Colonic mucosa (tissue), 4 donors: ENCODE data around the gene PLCL1. TPM values are rescaled to one million over a fixed set of nuclear protein-coding genes. Genes with fewer than 3 reads are reported as not detected.

Experiments
- DNase-seq: peaks from one replicate; pipeline ENCODE4 v3.0.0-alpha.2; 2020
- H3K27ac ChIP-seq: fragments of 200-600 bp; one replicate; pipeline ENCODE4 v1.8.0; 2021
- H3K27me3 ChIP-seq: fragments of 200-600 bp; one replicate; pipeline ENCODE4 v1.8.0; 2021
- H3K36me3 ChIP-seq: fragments of 200-600 bp; one replicate; pipeline ENCODE4 v1.8.0; 2021
- H3K4me1 ChIP-seq: fragments of 200-600 bp; one replicate; pipeline ENCODE4 v1.8.0; 2021; ENCODE audit warnings: mild to moderate bottlenecking
- H3K4me3 ChIP-seq: fragments of 200-600 bp; one replicate; pipeline ENCODE4 v1.8.0; 2021
- H3K9ac ChIP-seq, 2 donors: one replicate each; pipeline ENCODE4 v1.7.0; 2013; ENCODE audit warnings: control low read depth in 2 of 2, low read depth in 2 of 2, low read length in 2 of 2
- H3K9me3 ChIP-seq: fragments of 200-600 bp; one replicate; pipeline ENCODE4 v1.8.0; 2021
- CTCF ChIP-seq: fragments of 200-600 bp; IDR thresholded peaks from one replicate; pipeline ENCODE4 v1.8.0; 2022; ENCODE audit warnings: antibody characterized with exemption, mild to moderate bottlenecking
- intact Hi-C: fragments of 100-400 bp; cut with DNase I; formaldehyde crosslinking; loops from one replicate; pipeline ENCODE4 v1.14.1; 2022
- total RNA-seq, 2 donors: library from RNA; stranded (reverse); fragmentation: NEBNext Ultra II Directional in 1 of 2; extraction: Animal tissue kit (Norgen Biotek cat#: 25700) in 1 of 2; gene quantifications; one replicate each; pipeline ENCODE4 v1.2.1, GENCODE V29; 2021
- donor health status: healthy.
- donor health status: DM: no; HTN: no; CAD: no.
- donor health status: DM: no; HTN: no; CAD: no.

PLCL1 gene
- total RNA-seq, 2 donors from 2014 or later = 0.30 to 1.3 TPM

DNA sequence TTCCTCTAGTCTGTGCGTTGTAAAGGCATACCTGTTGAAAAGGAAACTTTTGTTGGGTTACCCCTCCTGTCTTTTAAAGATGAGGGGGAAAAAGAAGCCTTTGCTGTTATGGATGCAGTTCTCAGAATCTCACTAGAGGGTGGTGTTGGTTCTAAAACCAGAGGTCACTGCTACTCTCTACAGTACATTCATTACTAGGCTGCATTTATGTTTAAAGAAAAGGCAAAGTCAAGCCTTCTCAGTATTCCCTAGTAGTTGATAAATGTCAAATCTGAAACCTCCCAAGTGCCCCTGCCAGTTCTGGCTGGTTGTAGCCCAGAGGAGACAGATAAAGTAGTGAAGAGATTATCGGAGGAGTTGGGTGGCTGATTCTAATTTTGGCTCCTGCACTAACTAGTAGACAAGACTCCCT, 1.4 kb upstream of the PLCL1 start:
- Histone ChIP-seq H3K9me3 (no peaks in the 10 kb centered on the region), H3K27me3 (peaks cover 9% of the 10 kb centered on the region), H3K36me3 (no peaks in the 10 kb centered on the region), H3K27ac (no peak overlapping the region), H3K9ac (no peak overlapping the region), H3K4me1 (no peaks in the 10 kb centered on the region), H3K4me3 (no peak overlapping the region)
- intact Hi-C loops = loop anchor here (5.0 kb wide), 1 partner anchor 249 kb away; no protein-coding TSS in a partner anchor
- no peak for DNase-seq
- TF ChIP-seq CTCF = peak; percentile 76

DNA sequence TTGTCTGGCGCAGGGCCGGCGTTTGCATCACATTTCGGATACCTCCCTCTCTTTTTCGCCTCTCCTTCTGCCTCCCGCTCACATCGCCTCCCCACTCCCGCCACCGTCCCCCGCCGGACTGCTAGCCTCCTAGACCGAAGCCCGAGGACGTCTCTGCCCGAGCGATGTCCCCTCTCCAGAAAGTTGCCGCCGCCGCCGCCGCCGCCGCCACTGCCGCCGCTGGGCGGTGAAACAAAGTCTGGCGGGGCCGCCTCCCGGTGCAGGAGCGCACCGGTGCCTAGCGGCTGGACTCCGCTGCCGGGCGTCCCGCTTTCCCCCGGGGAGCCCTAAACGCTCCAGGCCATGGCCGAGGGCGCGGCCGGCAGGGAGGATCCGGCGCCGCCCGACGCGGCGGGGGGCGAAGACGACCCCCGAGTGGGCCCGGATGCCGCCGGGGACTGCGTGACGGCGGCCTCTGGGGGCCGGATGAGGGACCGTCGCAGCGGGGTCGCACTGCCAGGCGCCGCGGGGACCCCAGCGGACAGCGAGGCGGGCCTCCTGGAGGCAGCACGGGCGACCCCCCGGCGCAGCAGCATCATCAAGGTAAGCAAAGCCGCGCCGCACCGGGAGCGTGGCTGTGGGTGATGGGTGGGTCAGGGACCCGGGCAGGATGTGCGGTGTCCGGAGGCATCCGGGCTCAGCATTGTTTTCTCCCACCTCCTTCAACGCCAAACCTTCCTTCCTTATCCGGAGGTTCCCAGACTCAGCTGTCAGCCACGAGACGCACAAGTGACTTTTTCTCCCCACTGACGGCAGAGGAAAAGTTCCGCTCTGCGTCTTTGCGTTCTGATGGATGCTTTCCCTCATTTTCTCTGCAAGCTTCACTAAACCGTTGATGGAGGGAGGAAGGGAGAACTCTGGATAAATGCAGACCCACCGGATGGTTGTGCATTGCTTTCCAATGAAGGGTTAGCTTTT, 643 bp downstream of the PLCL1 start:
- H3K4me3 ChIP-seq = peak overlapping the region; percentile 65
- peak; percentile 29 for DNase-seq
- no peaks in the 10 kb centered on the region for H3K4me1 ChIP-seq
- H3K36me3 ChIP-seq = no peaks in the 10 kb centered on the region
- TF ChIP-seq CTCF = no peak
- intact Hi-C loops = loop anchor here (5.0 kb wide), 2 partner anchors 247 to 322 kb away; no protein-coding TSS in a partner anchor
- H3K27me3 ChIP-seq = peaks cover 9% of the 10 kb centered on the region
- no peaks in the 10 kb centered on the region for H3K9me3 ChIP-seq
- no peak overlapping the region for H3K27ac ChIP-seq
- peak overlapping the region in 1 of 2 donors; percentile 70 for H3K9ac ChIP-seq

- peaks cover 9% of the 10 kb centered on the region for H3K27me3 ChIP-seq
- no peak for DNase-seq
- no peaks in the 10 kb centered on the region for H3K36me3 ChIP-seq
- no peak overlapping the region for H3K27ac ChIP-seq
- no peaks in the 10 kb centered on the region for H3K4me1 ChIP-seq
- H3K4me3 ChIP-seq = peak overlapping the region; percentile 65
- TF ChIP-seq CTCF = no peak
- peak overlapping the region in 1 of 2 donors; percentile 70 for H3K9ac ChIP-seq
- no peaks in the 10 kb centered on the region for H3K9me3 ChIP-seq
- intact Hi-C loops = loop anchor here (5.0 kb wide), 1 partner anchor 321 kb away; no protein-coding TSS in a partner anchor
These were observed 1.6 kb downstream of the PLCL1 start for GRCh38 chr2:197805715-197806633.

DNA sequence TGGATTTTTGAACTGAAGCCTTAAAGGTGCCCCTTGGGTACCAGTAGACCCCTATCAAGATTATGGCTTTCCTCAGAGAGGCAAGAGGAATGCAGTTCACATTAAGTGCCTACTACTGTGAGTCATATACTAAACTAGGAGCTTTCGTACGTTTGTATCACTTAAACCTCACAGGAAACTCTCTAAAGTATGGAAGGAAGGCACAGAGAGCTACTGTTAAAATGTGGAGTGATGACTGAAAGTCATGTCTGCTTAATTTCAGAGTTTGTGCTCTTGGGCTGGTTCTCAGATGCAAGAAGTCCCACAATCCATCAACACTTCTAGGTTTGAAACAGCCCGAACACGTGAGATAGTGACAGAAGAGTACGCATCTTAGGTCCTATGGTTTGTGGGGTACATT, 4.7 kb downstream of the PLCL1 start:
- intact Hi-C loops = loop anchor here (5.0 kb wide), 1 partner anchor 318 kb away; no protein-coding TSS in a partner anchor
- H3K9ac ChIP-seq = no peak overlapping the region

More for the DNA sequence above, 4.7 kb downstream of the PLCL1 start:
- H3K9me3 ChIP-seq = no peaks in the 10 kb centered on the region
- H3K36me3 ChIP-seq = no peaks in the 10 kb centered on the region
- no peaks in the 10 kb centered on the region for H3K4me1 ChIP-seq
- no peak for TF ChIP-seq CTCF
- H3K27me3 ChIP-seq = peaks cover 9% of the 10 kb centered on the region
- H3K4me3 ChIP-seq = no peak overlapping the region
- no peak overlapping the region for H3K27ac ChIP-seq
- no peak for DNase-seq
